ENCODE results near the gene OSCP1. TPM values are rescaled to one million over a fixed set of nuclear protein-coding genes. Genes with fewer than 3 reads are reported as not detected.

Gene OSCP1
- total RNA-seq, 1 donor from 2014 or later, result 16.4 TPM

GRCh38 chr1:36401602-36402503, 48.4 kb downstream of the OSCP1 start:
- no peak for DNase-seq

- peak; percentile 20 for DNase-seq
These were observed 49.2 kb downstream of the OSCP1 start for GRCh38 chr1:36400825-36401601.

- no peak for DNase-seq
These were observed 49.8 kb downstream of the OSCP1 start for GRCh38 chr1:36400514-36400824.

- no peak for DNase-seq
These were observed 51.8 kb downstream of the OSCP1 start for GRCh38 chr1:36398370-36398977.

GRCh38 chr1:36397378-36398230, 52.6 kb downstream of the OSCP1 start, which contains the start of gene LSM10:
LSM10 (minus strand) TSS chr1:36397908; CDS start chr1:36394129, 3,779 bp downstream.
- DNase-seq, result peak; percentile 90

- no peak for DNase-seq
These were observed 53.2 kb downstream of the OSCP1 start for GRCh38 chr1:36397083-36397377.

GRCh38 chr1:36396359-36396758, 53.9 kb downstream of the OSCP1 start:
- no peak for DNase-seq

GRCh38 chr1:36393686-36394085, 56.6 kb downstream of the OSCP1 start:
- DNase-seq, result no peak

- DNase-seq, result no peak
These were observed 57.4 kb downstream of the OSCP1 start for GRCh38 chr1:36392836-36393235.

GRCh38 chr1:36391271-36391670, 59.0 kb downstream of the OSCP1 start:
- no peak for DNase-seq

GRCh38 chr1:36390411-36390810, 59.8 kb downstream of the OSCP1 start:
- DNase-seq, result no peak

- DNase-seq, result no peak
These were observed 60.3 kb downstream of the OSCP1 start for GRCh38 chr1:36389999-36390398.

GRCh38 chr1:36389261-36389660, 61.0 kb downstream of the OSCP1 start:
- no peak for DNase-seq

- no peak for DNase-seq
These were observed 62.9 kb downstream of the OSCP1 start for GRCh38 chr1:36387141-36387949.

GRCh38 chr1:36386265-36387140, 63.7 kb downstream of the OSCP1 start:
- peak; percentile 92 for DNase-seq

GRCh38 chr1:36385410-36386264, 64.6 kb downstream of the OSCP1 start, which contains the start of gene STK40:
STK40 (minus strand) TSS chr1:36385924; CDS start chr1:36361332, 24,592 bp downstream.
- DNase-seq, result peak; percentile 99

GRCh38 chr1:36384542-36385409, 65.5 kb downstream of the OSCP1 start:
- peak; percentile 29 for DNase-seq

GRCh38 chr1:36383240-36383639, 67.0 kb downstream of the OSCP1 start:
- no peak for DNase-seq
